ENCODE data around the gene DNAJC11.
A peak's percentile ranks its signal among the peaks of the same experiment; 100 is the strongest.
"Not testable (repeated sequence)": the region's sequence is repeated elsewhere in the genome, so short reads cannot be mapped to it uniquely, and the experiment has no call there.

Gene DNAJC11

DNA sequence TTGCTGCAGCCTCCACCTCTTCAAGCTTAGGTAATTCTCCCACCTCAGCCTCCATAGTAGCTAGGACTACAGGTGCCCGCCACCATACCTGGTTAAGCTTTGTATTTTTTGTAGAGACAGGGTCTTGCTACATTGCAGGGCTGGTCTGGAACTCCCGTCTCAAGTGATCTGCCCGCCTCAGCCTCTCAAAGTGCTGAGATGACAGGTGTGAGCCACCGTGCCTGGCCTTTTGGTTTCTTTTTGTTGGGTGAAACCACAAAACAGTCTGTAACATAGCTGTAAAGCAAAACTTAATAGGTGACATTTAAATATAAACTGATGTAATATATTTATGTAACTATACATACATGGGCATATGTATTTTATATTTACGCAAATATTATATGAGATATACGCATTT is 3.1 kb upstream of the DNAJC11 start:
- H3K27me3 ChIP-seq, result no peaks in the 10 kb centered on the region
- H3K36me3 ChIP-seq, result no peaks in the 10 kb centered on the region
- H3K9me3 ChIP-seq, result no peaks in the 10 kb centered on the region
- peaks cover 0 to 15% (median 12%) of the 10 kb centered on the region in 4 donors for H3K4me1 ChIP-seq
- H3K4me3 ChIP-seq, result no peak overlapping the region
- no peak overlapping the region for H3K27ac ChIP-seq
- TF ChIP-seq, protein P1, sequence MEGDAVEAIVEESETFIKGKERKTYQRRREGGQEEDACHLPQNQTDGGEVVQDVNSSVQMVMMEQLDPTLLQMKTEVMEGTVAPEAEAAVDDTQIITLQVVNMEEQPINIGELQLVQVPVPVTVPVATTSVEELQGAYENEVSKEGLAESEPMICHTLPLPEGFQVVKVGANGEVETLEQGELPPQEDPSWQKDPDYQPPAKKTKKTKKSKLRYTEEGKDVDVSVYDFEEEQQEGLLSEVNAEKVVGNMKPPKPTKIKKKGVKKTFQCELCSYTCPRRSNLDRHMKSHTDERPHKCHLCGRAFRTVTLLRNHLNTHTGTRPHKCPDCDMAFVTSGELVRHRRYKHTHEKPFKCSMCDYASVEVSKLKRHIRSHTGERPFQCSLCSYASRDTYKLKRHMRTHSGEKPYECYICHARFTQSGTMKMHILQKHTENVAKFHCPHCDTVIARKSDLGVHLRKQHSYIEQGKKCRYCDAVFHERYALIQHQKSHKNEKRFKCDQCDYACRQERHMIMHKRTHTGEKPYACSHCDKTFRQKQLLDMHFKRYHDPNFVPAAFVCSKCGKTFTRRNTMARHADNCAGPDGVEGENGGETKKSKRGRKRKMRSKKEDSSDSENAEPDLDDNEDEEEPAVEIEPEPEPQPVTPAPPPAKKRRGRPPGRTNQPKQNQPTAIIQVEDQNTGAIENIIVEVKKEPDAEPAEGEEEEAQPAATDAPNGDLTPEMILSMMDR (IDR thresholded peaks at IDR 0.05), result no peak
- intact Hi-C loops (cut with DNase I; ENCODE audit: low total_unique reads), result no loop called here
- no peak for DNase-seq

DNA sequence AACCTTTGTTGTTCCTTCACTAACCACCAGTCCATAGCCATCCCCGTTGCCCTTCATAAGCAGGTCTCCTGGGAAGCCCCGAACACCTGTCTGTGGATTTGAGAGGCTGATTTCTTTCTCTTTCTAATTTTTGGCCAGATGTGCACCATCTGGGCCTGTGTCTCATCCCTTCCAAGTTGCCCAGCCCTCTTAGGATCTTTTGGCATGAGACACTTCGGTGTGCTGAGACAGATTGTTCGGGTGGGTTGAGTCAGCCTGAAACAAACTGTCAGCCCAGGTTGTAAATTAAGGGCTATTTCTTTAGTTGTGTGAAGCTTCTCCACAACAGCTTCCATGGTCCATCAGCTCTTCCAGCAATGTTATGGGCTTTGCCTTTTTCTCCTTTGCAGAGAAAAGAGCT is 1.4 kb upstream of the DNAJC11 start:
- Histone ChIP-seq H3K4me1 (peaks cover 0 to 23% (median 16%) of the 10 kb centered on the region in 4 donors), H3K36me3 (no peaks in the 10 kb centered on the region), H3K4me3 (no peak overlapping the region), H3K27me3 (no peaks in the 10 kb centered on the region), H3K27ac (no peak overlapping the region), H3K9me3 (no peaks in the 10 kb centered on the region)
- intact Hi-C loops (cut with DNase I; ENCODE audit: low total_unique reads), result no loop called here
- DNase-seq, result no peak
- TF ChIP-seq, protein P1 (IDR thresholded peaks at IDR 0.05), result no peak

DNA sequence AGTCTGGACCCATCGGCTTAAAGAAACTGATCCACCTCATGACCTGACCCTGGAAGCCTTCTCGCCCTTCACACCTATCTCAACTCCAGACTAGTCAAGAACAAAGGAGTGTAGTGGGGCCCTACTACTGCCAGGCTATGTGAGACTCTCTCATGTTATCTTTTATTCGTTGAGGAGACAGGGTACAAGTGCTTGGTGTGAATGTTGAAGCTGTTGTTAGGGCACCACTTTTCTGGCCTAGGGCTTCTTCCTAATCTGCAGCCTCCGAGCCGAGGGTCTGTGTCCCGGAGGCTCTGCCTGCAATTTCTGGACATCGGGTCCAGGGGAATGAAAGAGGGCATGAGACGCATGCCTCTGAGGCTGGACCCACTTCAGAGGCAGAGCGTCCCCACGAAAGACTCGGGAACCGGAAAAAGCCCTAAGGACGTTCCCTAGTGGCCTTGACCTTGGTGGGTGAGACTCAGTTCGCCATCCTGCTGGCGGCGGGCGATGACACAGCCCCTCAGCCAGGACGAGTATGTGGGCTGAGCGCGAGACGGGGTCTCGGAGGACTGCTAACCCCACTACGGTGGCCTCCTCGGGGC is 671 bp downstream of the DNAJC11 start:
- H3K27ac ChIP-seq, result peak overlapping the region; percentile 77 to 85
- no peaks in the 10 kb centered on the region for H3K36me3 ChIP-seq
- TF ChIP-seq, protein P1 (IDR thresholded peaks at IDR 0.05), result no peak
- H3K4me3 ChIP-seq, result peak overlapping the region; percentile 89 to 99
- peaks cover 0 to 23% (median 16%) of the 10 kb centered on the region in 4 donors for H3K4me1 ChIP-seq
- intact Hi-C loops (cut with DNase I; ENCODE audit: low total_unique reads), result no loop called here
- DNase-seq, result no peak
- H3K27me3 ChIP-seq, result no peaks in the 10 kb centered on the region
- H3K9me3 ChIP-seq, result no peaks in the 10 kb centered on the region

DNA sequence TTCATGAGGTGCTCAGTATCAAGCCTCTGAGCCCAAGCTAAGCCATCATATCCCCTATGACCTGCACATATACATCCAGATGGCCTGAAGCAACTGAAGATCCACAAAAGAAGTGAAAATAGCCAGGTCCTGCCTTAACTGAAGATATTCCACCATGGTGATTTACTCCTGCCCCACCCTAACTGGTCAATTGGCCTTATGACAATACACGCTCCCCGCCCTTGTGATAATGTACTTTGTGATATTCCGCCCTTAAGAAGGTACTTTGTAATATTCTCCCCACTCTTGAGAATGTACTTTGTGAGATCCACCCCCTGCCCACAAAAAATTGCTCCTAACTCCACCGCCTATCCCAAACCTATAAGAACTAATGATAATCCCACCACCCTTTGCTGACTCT is 1.7 kb downstream of the DNAJC11 start:
- H3K27ac ChIP-seq; intact Hi-C loops (cut with DNase I; ENCODE audit: low total_unique reads); H3K27me3 ChIP-seq; DNase-seq; H3K4me3 ChIP-seq; H3K9me3 ChIP-seq; H3K36me3 ChIP-seq: not testable (repeated sequence)
- H3K4me1 ChIP-seq, result peaks cover 0 to 23% (median 16%) of the 10 kb centered on the region in 4 donors

DNA sequence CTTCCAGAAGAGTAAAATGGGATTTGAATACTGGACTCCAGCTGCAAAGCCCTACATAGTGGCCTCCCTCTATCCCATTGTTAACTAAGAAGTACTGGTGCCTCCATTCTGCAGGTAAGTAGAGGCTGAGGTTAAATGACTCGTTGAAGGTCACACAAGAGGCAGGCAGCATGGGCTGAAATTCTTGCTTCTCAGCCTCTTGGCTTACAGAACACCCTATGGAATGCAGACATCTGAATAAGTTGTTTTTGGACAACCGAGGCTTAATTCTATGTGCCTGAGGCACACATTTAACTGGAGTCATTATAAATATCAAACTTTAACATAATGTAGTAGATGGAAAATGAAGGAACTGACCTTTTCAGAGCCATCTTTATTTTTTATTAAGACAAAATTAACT is 5.7 kb downstream of the DNAJC11 start:
- Histone ChIP-seq H3K9me3 (no peaks in the 10 kb centered on the region), H3K4me3 (no peak overlapping the region), H3K27ac (no peak overlapping the region), H3K36me3 (no peaks in the 10 kb centered on the region), H3K27me3 (no peaks in the 10 kb centered on the region), H3K4me1 (peaks cover 0 to 19% (median 11%) of the 10 kb centered on the region in 4 donors)
- no peak for DNase-seq
- TF ChIP-seq, protein P1 (IDR thresholded peaks at IDR 0.05), result no peak
- intact Hi-C loops (cut with DNase I; ENCODE audit: low total_unique reads), result no loop called here

DNA sequence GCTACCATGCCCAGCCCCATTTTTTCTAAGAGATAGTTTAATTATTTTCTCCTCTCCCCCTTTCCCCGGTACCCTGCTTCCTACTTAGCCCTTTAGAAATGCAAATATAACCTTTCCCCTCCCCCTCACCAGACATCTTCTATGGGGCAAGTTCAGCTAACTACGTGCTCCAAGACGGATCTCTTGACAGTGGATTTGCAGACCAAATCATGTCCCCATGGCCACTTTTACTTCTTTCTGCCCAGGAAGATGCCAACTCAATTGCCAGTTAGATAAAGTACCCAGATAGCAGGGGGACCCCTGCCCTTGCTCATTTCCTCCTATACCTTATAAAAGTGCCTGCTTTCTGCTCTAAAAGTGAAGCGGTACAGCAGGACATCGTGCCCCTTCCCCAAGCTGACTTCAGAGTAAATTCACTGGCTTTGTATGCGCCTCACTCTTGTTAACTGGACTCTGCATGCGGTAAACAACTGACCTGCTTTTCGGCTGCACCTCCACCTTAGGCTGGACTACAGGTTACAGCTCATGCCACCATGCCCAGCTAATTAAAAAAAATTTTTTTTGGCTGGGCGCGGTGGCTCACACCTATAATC is 7.4 kb downstream of the DNAJC11 start:
- Histone ChIP-seq H3K27ac (no peak overlapping the region), H3K4me1 (peaks cover 0 to 6% (median 2%) of the 10 kb centered on the region in 4 donors), H3K9me3 (no peaks in the 10 kb centered on the region), H3K4me3 (no peak overlapping the region), H3K27me3 (no peaks in the 10 kb centered on the region), H3K36me3 (no peaks in the 10 kb centered on the region)
- intact Hi-C loops (cut with DNase I; ENCODE audit: low total_unique reads), result no loop called here
- TF ChIP-seq, protein P1 (IDR thresholded peaks at IDR 0.05), result no peak
- no peak for DNase-seq

Measured in tibial artery (tissue), 4 donors.